ENCODE data around the gene ATR. TPM values are rescaled to one million over a fixed set of nuclear protein-coding genes. Genes with fewer than 3 reads are reported as not detected.

The ATR gene
- polyA plus RNA-seq, 1 donor (not counting 4 experiments of a cell fraction or from before 2014, with no cell fraction given), result 30.8 TPM

- H3K9me3 ChIP-seq (ENCODE audit: control insufficient read depth, low read depth, low read length), result no peaks in the 10 kb centered on the region
- no peaks in the 10 kb centered on the region for H3K27me3 ChIP-seq (ENCODE audit: control insufficient read depth, extremely low read depth, insufficient read depth, low read length)
- no peaks in the 10 kb centered on the region for H3K36me3 ChIP-seq (ENCODE audit: control insufficient read depth in 2 of 2, extremely low read depth in 1 of 2, insufficient read depth in 2 of 2, low read length in 2 of 2)
- no peak for FAIRE-seq
- H3K4me1 ChIP-seq (ENCODE audit: control insufficient read depth, extremely low read depth, insufficient read depth, low read length), result peaks cover 8% of the 10 kb centered on the region
- H3K27ac ChIP-seq (ENCODE audit: control insufficient read depth, insufficient read depth, low read length), result no peak overlapping the region
- H3K79me2 ChIP-seq (ENCODE audit: control insufficient read depth, insufficient read depth, low read length), result no peaks in the 10 kb centered on the region
- no peak for DNase-seq (ENCODE audit: low read depth, low spot score)
- H3K4me3 ChIP-seq (ENCODE audit: control insufficient read depth in 2 of 3, extremely low read depth in 1 of 3, insufficient read depth in 2 of 3, low read depth in 1 of 3, low read length in 3 of 3), result no peak overlapping the region
- no peak overlapping the region for H2AFZ ChIP-seq (ENCODE audit: control insufficient read depth, low read length)
- H3K9me1 ChIP-seq (ENCODE audit: control insufficient read depth, extremely low read depth, insufficient read depth, low read length), result no peaks in the 10 kb centered on the region
- H3K9ac ChIP-seq (ENCODE audit: control insufficient read depth, extremely low read depth, insufficient read depth, low read length), result no peak overlapping the region
- H4K20me1 ChIP-seq (ENCODE audit: control insufficient read depth, extremely low read depth, insufficient read depth, low read length), result no peaks in the 10 kb centered on the region
- TF ChIP-seq CTCF (optimal IDR thresholded peaks at IDR 0.05 in 1 of 3, IDR thresholded peaks at IDR 0.05 in 1 of 3, conservative IDR thresholded peaks at IDR 0.05 in 1 of 3; ENCODE audit: extremely low read depth in 1 of 3, insufficient read depth in 2 of 3, low read length in 3 of 3) (no peak), EZH2 (IDR thresholded peaks at IDR 0.05; ENCODE audit: low read length) (no peak)
- dilution Hi-C loops (cut with MboI; ENCODE audit: extremely low pct_ligation_motif_present, low sequenced_read_pairs), result no loop called here
- H3K4me2 ChIP-seq (ENCODE audit: control insufficient read depth, extremely low read depth, insufficient read depth, low read depth, low read length), result no peak overlapping the region
Measured at GRCh38 chr3:142611206-142611605, 32.7 kb upstream of the ATR start.

GRCh38 chr3:142609136-142609535 is 30.6 kb upstream of the ATR start:
- Histone ChIP-seq H4K20me1 (ENCODE audit: control insufficient read depth, extremely low read depth, insufficient read depth, low read length) (no peaks in the 10 kb centered on the region), H3K36me3 (ENCODE audit: control insufficient read depth in 2 of 2, extremely low read depth in 1 of 2, insufficient read depth in 2 of 2, low read length in 2 of 2) (no peaks in the 10 kb centered on the region), H3K4me2 (ENCODE audit: control insufficient read depth, extremely low read depth, insufficient read depth, low read depth, low read length) (no peak overlapping the region), H3K9ac (ENCODE audit: control insufficient read depth, extremely low read depth, insufficient read depth, low read length) (no peak overlapping the region), H3K79me2 (ENCODE audit: control insufficient read depth, insufficient read depth, low read length) (no peaks in the 10 kb centered on the region), H3K9me1 (ENCODE audit: control insufficient read depth, extremely low read depth, insufficient read depth, low read length) (no peaks in the 10 kb centered on the region), H3K9me3 (ENCODE audit: control insufficient read depth, low read depth, low read length) (no peaks in the 10 kb centered on the region), H3K27ac (ENCODE audit: control insufficient read depth, insufficient read depth, low read length) (no peak overlapping the region), H3K27me3 (ENCODE audit: control insufficient read depth, extremely low read depth, insufficient read depth, low read length) (no peaks in the 10 kb centered on the region), H3K4me1 (ENCODE audit: control insufficient read depth, extremely low read depth, insufficient read depth, low read length) (peaks cover 7% of the 10 kb centered on the region), H2AFZ (ENCODE audit: control insufficient read depth, low read length) (no peak overlapping the region), H3K4me3 (ENCODE audit: control insufficient read depth in 2 of 3, extremely low read depth in 1 of 3, insufficient read depth in 2 of 3, low read depth in 1 of 3, low read length in 3 of 3) (no peak overlapping the region)
- dilution Hi-C loops (cut with MboI; ENCODE audit: extremely low pct_ligation_motif_present, low sequenced_read_pairs), result no loop called here
- DNase-seq (ENCODE audit: low read depth, low spot score), result no peak
- no peak for FAIRE-seq
- no peak for TF ChIP-seq CTCF (optimal IDR thresholded peaks at IDR 0.05 in 1 of 3, IDR thresholded peaks at IDR 0.05 in 1 of 3, conservative IDR thresholded peaks at IDR 0.05 in 1 of 3; ENCODE audit: extremely low read depth in 1 of 3, insufficient read depth in 2 of 3, low read length in 3 of 3)
- no peak for TF ChIP-seq EZH2 (IDR thresholded peaks at IDR 0.05; ENCODE audit: low read length)
